GM10248 (cell line): ENCODE results near the gene CFAP20.

Experiments used
- CTCF ChIA-PET: fragments of 300-600 bp; sonication (Branson Sonifier 250); formaldehyde crosslinking; extraction: SDS; loops from one replicate; lab custom pipeline; 2021; ENCODE audit warnings: antibody characterized with exemption; lab: Yijun Ruan, JAX
- POLR2A ChIA-PET: fragments of 350-650 bp; sonication (Branson Sonifier 250); formaldehyde crosslinking; extraction: SDS; loops from one replicate; lab custom pipeline; 2020; ENCODE audit warnings: antibody characterized with exemption; lab: Yijun Ruan, JAX
- DNase-seq: peaks from one replicate; pipeline ENCODE4 v3.0.0; 2012; ENCODE audit errors: extremely low spot score
- TF ChIP-seq, protein P1 (sequence below): IDR thresholded peaks from 2 replicates; pipeline ENCODE4 v1.5.1; 2012; ENCODE audit warnings: mild to moderate bottlenecking, low read depth; ENCODE audit errors: extremely low read depth, missing control alignments, control extremely low read depth

The CFAP20 gene

DNA sequence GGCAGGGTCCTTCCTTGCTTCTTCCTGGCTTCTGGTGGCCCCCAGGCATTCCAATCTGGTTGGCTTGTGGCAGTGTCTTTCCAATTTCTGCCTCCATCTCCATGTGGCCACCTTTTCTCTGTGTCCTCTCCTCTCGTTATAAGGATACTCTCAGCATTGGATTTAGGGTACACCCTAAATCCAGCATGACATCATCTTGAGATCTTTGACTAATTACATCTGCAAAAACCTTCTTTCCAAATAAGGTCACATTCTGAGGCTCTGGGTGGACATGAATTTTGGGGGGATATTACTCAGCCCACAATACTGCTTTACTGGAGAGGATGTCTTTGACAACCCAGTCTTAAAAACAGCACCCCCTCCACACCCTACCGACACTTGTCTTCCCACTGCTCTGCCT, 18.9 kb upstream of the CFAP20 start:
- DNase-seq, result no peak
- ChIA-PET POLR2A (no interaction called here), CTCF (interaction anchor here (1.3 to 2.4 kb wide), 2 partner anchors 18 to 158 kb away, joined by 3 to 6 read pairs; partner anchors contain the start of gene CFAP20)
- TF ChIP-seq, protein P1, sequence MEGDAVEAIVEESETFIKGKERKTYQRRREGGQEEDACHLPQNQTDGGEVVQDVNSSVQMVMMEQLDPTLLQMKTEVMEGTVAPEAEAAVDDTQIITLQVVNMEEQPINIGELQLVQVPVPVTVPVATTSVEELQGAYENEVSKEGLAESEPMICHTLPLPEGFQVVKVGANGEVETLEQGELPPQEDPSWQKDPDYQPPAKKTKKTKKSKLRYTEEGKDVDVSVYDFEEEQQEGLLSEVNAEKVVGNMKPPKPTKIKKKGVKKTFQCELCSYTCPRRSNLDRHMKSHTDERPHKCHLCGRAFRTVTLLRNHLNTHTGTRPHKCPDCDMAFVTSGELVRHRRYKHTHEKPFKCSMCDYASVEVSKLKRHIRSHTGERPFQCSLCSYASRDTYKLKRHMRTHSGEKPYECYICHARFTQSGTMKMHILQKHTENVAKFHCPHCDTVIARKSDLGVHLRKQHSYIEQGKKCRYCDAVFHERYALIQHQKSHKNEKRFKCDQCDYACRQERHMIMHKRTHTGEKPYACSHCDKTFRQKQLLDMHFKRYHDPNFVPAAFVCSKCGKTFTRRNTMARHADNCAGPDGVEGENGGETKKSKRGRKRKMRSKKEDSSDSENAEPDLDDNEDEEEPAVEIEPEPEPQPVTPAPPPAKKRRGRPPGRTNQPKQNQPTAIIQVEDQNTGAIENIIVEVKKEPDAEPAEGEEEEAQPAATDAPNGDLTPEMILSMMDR, result no peak

DNA sequence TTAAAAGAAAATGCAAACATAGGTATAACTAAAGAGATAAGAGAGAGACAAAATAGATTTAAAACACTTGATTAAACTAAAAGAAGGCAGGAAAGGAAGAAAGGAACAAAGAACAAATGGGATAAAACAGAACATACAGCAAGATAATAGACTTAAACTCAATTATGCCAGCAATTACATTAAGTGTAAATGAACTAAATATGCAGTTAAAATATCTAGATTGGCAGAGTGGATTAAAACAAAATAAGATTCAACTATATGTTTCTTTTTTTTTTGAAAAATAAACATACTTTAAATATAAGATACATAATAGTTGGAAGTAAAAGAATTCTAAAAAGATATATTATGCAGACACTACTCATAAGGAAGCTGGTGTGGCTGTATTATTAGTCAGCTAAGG, 9.7 kb upstream of the CFAP20 start:
- POLR2A ChIA-PET, result no interaction called here
- CTCF ChIA-PET, result no interaction called here
- TF ChIP-seq, protein P1, result no peak
- DNase-seq, result no peak

DNA sequence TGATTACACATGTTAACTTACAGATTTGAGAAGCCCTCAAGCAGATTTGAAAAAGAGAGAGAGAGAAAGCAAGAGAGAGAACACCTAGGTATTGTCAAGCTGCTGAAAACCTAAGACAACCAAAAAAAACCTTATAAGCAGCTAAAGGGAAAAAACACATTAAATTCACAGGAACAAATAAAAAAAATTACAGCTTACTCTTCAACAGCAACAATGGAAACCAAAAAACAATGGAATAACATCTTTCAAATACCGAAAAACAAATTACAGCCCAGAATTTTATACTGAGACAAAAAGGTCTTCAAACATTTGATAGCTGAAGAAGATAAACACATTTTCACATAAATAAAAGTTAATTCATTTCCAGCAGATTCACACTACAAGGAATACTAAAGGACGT, 8.4 kb upstream of the CFAP20 start:
- no peak for DNase-seq
- CTCF ChIA-PET, result interaction anchor here (1.3 to 1.6 kb wide), 2 partner anchors 8 to 9 kb away, joined by 5 to 8 read pairs; partner anchors contain the start of gene CFAP20
- POLR2A ChIA-PET, result no interaction called here
- TF ChIP-seq, protein P1, result no peak

DNA sequence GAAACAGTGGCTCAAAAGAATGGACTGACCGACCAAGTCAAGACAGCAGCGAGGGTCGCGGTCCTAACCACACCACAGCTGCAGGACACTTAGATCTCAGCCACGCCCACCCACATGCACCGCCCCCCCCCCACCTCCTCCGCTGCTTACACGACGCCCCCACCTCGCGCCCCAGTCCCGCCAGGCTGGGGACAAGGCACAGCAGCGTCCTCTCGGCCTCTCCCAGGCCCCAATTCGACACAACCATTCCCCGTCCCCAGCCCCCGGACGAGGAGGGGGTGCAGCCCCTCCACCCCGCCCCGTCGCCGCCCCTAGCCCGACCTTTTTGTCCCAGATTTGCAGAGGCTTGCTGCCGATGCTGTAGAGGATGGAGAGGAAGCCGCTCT, 477 bp downstream of the CFAP20 start:
- ChIA-PET CTCF (interaction anchor here (1.2 to 2.5 kb wide), 5 partner anchors 9 to 31 kb away, joined by 4 to 9 read pairs (median 6); no protein-coding TSS in a partner anchor), POLR2A (interaction anchor here (1.0 to 1.2 kb wide), 4 partner anchors 19 to 391 kb away, joined by 3 to 6 read pairs (median 4); partner anchors contain the start of genes USB1 and ZNF319)
- TF ChIP-seq, protein P1, result no peak
- peak; percentile 38 for DNase-seq

DNA sequence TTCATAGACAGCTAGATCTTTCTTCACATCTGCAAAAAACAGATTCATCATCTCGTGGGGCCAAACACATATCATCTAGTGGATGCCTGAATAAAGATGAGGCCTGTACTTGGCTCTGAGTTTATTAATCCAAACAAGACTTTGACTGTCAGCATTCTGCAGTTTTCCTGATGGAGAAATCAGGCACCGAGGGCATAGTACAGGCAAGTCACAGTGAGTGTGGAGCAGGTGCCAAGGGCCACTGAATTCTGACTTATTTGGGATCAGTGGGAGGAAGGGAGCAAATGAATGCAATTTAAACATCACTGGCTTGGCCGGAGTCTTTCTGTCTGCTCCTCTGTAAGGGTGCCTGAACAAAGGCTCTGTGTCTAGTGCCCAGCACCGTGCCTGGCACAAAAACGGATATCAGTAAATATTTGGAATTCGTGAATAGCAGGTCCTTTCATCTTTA, 975 bp downstream of the CFAP20 start:
- ChIA-PET POLR2A (no interaction called here), CTCF (interaction anchor here (0.9 to 2.5 kb wide), 8 partner anchors 10 to 230 kb away, joined by 3 to 9 read pairs (median 3); no protein-coding TSS in a partner anchor)
- no peak for DNase-seq
- TF ChIP-seq, protein P1, result no peak

DNA sequence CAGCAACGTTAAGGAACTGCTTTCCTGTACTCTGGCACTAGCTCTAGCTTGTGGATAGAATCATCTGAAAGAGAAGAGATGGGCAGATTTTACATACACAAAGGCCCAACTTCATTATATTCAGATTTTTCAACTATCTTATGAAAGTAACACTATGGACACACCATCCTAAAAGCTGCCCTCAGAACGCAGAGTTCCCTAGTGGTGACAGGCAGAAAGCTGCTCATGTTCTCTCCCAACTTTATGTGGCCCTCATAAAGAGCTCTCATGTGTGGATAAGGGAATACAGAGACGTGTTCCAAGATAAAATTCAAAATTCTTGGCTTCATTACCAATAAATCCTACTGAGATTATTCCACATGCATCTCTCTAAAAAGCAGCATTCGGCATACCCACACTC, 1.5 kb downstream of the CFAP20 start:
- ChIA-PET POLR2A (no interaction called here), CTCF (interaction anchor here (0.8 to 2.5 kb wide), 11 partner anchors 9 to 230 kb away, joined by 3 to 9 read pairs (median 3); no protein-coding TSS in a partner anchor)
- no peak for DNase-seq
- TF ChIP-seq, protein P1, result no peak
